AG04449 (cell line): ENCODE data around the gene PRKAB1.

Experiments
- CTCF ChIA-PET: fragments of 350-600 bp; formaldehyde crosslinking; extraction: SDS; loops from one replicate; lab custom pipeline; 2021; ENCODE audit warnings: antibody characterized with exemption; lab: Yijun Ruan, JAX
- POLR2A ChIA-PET: fragments of 400-600, 350-600 bp; formaldehyde crosslinking; extraction: SDS; loops from one replicate; lab custom pipeline; 2020; ENCODE audit warnings: antibody characterized with exemption, inconsistent platforms; lab: Yijun Ruan, JAX
- DNase-seq: peaks from one replicate; pipeline ENCODE4 v3.0.0-alpha.2; 2010; ENCODE audit warnings: low read depth, low spot score
- H3K4me3 ChIP-seq: 2 replicates; pipeline ENCODE4 v1.5.1; 2011; ENCODE audit warnings: low read depth, mild to moderate bottlenecking, control low read depth, low read length
- CTCF ChIP-seq: IDR thresholded peaks from one replicate; pipeline ENCODE4 v1.5.1; 2011; ENCODE audit warnings: mild to moderate bottlenecking, moderate library complexity, low read length, control low read depth, inconsistent platforms; ENCODE audit not compliant: insufficient read depth; ENCODE audit errors: missing control alignments

The PRKAB1 gene

DNA sequence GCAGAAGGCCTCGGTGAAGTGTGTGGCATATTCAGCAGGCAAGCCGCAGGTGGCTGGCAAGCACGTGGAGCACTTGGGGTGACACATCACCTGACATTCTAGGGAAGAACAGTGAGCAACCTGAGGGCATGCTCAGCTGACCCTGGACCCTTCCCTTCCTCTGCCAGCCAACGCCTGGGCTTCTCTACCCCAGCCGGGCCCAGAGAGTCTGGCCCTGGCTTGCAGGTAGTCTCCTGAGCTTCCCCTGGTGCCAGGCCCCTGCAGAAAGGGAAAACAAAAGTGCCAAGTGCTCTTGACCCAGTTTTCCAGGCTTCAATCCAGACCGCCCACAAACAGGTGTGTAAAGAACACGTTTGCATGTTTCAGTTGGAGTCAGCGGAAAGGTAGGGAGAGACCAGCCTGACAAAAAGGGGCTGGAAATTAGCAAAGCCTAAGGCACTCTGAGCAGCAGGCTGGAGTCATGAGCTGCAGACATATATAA is 45.7 kb downstream of the PRKAB1 start:
- ChIA-PET CTCF (interaction anchor here (1.0 kb wide), 1 partner anchor 22 kb away, joined by 3 read pairs; no protein-coding TSS in a partner anchor), POLR2A (no interaction called here)
- no peak for TF ChIP-seq CTCF
- no peak for DNase-seq
- no peak overlapping the region for H3K4me3 ChIP-seq

GRCh38 chr12:119714614-119715267 is 46.8 kb downstream of the PRKAB1 start:
- DNase-seq = no peak
- ChIA-PET CTCF (no interaction called here), POLR2A (no interaction called here)
- TF ChIP-seq CTCF = no peak
- H3K4me3 ChIP-seq = no peak overlapping the region

DNA sequence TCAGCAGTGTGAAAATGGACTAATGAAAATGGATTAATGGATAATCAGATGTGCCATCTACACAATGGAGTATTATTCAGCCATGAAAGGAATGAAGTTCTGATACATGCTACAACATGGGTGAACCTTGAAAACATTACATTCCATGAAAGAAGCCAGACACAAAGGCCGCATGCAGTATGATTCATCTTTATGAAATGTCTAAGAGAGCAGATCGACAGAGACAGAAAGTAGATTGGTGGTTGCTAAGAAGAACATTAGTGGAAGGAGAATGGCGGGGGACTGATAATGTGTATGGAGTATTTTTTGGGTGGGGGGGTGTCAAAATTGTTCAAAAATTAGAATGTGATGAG is 47.3 kb downstream of the PRKAB1 start:
- no peak for TF ChIP-seq CTCF
- no peak for DNase-seq
- POLR2A ChIA-PET = no interaction called here
- H3K4me3 ChIP-seq = no peak overlapping the region
- CTCF ChIA-PET = no interaction called here

DNA sequence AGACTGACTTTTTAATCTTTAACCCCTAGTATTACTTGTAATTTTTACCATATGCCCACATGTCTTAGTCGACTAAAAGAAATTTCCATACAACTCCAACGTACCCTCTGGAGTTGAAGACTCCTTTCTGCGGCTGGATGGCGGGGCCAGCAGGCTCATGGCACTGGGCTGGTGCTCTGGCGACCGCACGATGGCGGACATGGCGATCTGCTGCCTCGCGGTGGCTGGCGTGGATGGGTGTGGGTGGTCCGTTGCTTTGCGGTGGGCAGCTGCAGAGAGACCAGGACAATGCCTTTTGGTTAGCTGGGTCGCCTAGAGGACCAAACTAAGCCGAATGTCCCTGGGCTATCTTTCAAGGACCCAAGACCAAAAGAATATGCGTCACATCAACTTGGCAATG is 50.2 kb downstream of the PRKAB1 start:
- no peak for TF ChIP-seq CTCF
- DNase-seq = no peak
- ChIA-PET CTCF (no interaction called here), POLR2A (no interaction called here)
- no peak overlapping the region for H3K4me3 ChIP-seq

- no peak for TF ChIP-seq CTCF
- no peak for DNase-seq
- POLR2A ChIA-PET = no interaction called here
- CTCF ChIA-PET = no interaction called here
- no peak overlapping the region for H3K4me3 ChIP-seq
These were observed 52.4 kb downstream of the PRKAB1 start for GRCh38 chr12:119720349-119720748.

- CTCF ChIA-PET = no interaction called here
These were observed 53.4 kb downstream of the PRKAB1 start for GRCh38 chr12:119721306-119721705.

More at GRCh38 chr12:119721306-119721705, 53.4 kb downstream of the PRKAB1 start:
- no peak for TF ChIP-seq CTCF
- no peak for DNase-seq
- POLR2A ChIA-PET = no interaction called here
- H3K4me3 ChIP-seq = no peak overlapping the region
